LNCAP (cell line): ENCODE measurements around the gene KRTAP10-2.

Experiments used
- CTCF ChIP-seq: fragments of 450-650 bp; IDR thresholded peaks from 2 replicates; pipeline ENCODE4 v1.5.1; 2017; ENCODE audit warnings: mild to moderate bottlenecking

Gene KRTAP10-2

GRCh38 chr21:44571844-44572782 is 20.8 kb upstream of the KRTAP10-2 start:
- no peak for TF ChIP-seq CTCF

GRCh38 chr21:44571296-44571695 is 20.0 kb upstream of the KRTAP10-2 start:
- no peak for TF ChIP-seq CTCF

- no peak for TF ChIP-seq CTCF
Measured at GRCh38 chr21:44569861-44570517, 18.7 kb upstream of the KRTAP10-2 start.

GRCh38 chr21:44568667-44569556 is 17.6 kb upstream of the KRTAP10-2 start:
- TF ChIP-seq CTCF = no peak

- TF ChIP-seq CTCF = no peak
Measured at GRCh38 chr21:44568261-44568660, 17.0 kb upstream of the KRTAP10-2 start.

GRCh38 chr21:44567481-44568171 is 16.3 kb upstream of the KRTAP10-2 start:
- TF ChIP-seq CTCF = no peak

GRCh38 chr21:44566403-44566802 is 15.1 kb upstream of the KRTAP10-2 start:
- no peak for TF ChIP-seq CTCF
